Tibial nerve (tissue), 4 donors: Measurements from ENCODE around the gene NME7.

Experiments used
- EP300 ChIP-seq, 2 donors: sonication (generic); formaldehyde crosslinking; IDR thresholded peaks; one replicate each; pipeline ENCODE4 v1.6.1; 2017; ENCODE audit warnings: antibody characterized with exemption in 2 of 2, mild to moderate bottlenecking in 1 of 2
- POLR2A ChIP-seq, 2 donors: fragments of 450-650 bp; IDR thresholded peaks; one replicate each; pipeline ENCODE4 v1.6.1; 2017; ENCODE audit warnings: antibody characterized with exemption in 2 of 2, mild to moderate bottlenecking in 2 of 2, moderate library complexity in 2 of 2
- TF ChIP-seq, protein P1 (sequence below), 5 experiments: fragments of 200-600 bp in 3 of 5; fragments of 450-650 bp in 2 of 5; sonication (generic) in 3 of 5; IDR thresholded peaks; one replicate each; pipeline ENCODE4 v1.5.1; 2016 to 2019; ENCODE audit warnings: antibody characterized with exemption in 5 of 5, mild to moderate bottlenecking in 3 of 5, moderate library complexity in 2 of 5

DNA sequence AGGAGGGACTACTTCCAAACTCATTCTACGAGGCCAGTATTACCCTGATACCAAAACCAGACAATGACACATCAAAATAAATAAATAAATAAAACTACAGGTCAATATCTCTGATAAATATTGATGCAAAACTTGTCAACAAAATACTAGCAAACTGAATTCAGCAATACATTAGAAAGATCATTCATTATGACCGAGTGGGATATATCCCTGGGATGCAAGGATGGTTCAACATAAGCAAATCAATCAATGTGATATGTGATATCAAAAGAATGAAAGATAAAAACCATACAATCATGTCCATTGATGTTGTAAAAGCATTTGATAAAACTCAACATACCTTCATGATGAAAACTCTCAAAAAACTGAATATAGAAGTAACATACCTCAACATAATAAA is 36.7 kb downstream of the NME7 start:
- TF ChIP-seq, protein P1, sequence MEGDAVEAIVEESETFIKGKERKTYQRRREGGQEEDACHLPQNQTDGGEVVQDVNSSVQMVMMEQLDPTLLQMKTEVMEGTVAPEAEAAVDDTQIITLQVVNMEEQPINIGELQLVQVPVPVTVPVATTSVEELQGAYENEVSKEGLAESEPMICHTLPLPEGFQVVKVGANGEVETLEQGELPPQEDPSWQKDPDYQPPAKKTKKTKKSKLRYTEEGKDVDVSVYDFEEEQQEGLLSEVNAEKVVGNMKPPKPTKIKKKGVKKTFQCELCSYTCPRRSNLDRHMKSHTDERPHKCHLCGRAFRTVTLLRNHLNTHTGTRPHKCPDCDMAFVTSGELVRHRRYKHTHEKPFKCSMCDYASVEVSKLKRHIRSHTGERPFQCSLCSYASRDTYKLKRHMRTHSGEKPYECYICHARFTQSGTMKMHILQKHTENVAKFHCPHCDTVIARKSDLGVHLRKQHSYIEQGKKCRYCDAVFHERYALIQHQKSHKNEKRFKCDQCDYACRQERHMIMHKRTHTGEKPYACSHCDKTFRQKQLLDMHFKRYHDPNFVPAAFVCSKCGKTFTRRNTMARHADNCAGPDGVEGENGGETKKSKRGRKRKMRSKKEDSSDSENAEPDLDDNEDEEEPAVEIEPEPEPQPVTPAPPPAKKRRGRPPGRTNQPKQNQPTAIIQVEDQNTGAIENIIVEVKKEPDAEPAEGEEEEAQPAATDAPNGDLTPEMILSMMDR (IDR thresholded peaks at IDR 0.05): no peak
- TF ChIP-seq POLR2A (IDR thresholded peaks at IDR 0.05) (no peak), EP300 (IDR thresholded peaks at IDR 0.05) (no peak)
